HG03095 (cell line): Measurements from ENCODE around the gene SLC34A3.
"Not testable (repeated sequence)": the region's sequence is repeated elsewhere in the genome, so short reads cannot be mapped to it uniquely, and the experiment has no call there.

Source experiments
- ATAC-seq: cut with Tn5 transposase; IDR thresholded peaks from one replicate; pipeline ENCODE4 v1.9.1; 2021; ENCODE audit warnings: moderate library complexity; ENCODE audit not compliant: unreplicated experiment

The SLC34A3 gene

GRCh38 chr9:137241490-137242268 is 11.0 kb downstream of the SLC34A3 start:
- no peak for ATAC-seq

- ATAC-seq = no peak
These were observed 11.8 kb downstream of the SLC34A3 start for GRCh38 chr9:137242269-137243203.

GRCh38 chr9:137243266-137243625 is 12.5 kb downstream of the SLC34A3 start:
- not testable (repeated sequence) for ATAC-seq

- no peak for ATAC-seq
These were observed 13.2 kb downstream of the SLC34A3 start for GRCh38 chr9:137243626-137244485.

GRCh38 chr9:137244486-137245449 is 14.1 kb downstream of the SLC34A3 start:
- no peak for ATAC-seq

GRCh38 chr9:137245450-137246421 is 15.0 kb downstream of the SLC34A3 start:
- ATAC-seq = no peak

GRCh38 chr9:137247135-137247915 is 16.6 kb downstream of the SLC34A3 start:
- no peak for ATAC-seq

- no peak for ATAC-seq
These were observed 17.1 kb downstream of the SLC34A3 start for GRCh38 chr9:137247916-137248175.

- no peak for ATAC-seq
These were observed 19.9 kb downstream of the SLC34A3 start for GRCh38 chr9:137250329-137251193.

GRCh38 chr9:137251194-137251461 is 20.4 kb downstream of the SLC34A3 start, which contains the start of gene STPG3:
TSS of gene STPG3 (plus strand) at chr9:137251286. CDS start at chr9:137251287, 1 bp downstream.
- no peak for ATAC-seq

- ATAC-seq = no peak
These were observed 21.0 kb downstream of the SLC34A3 start for GRCh38 chr9:137251490-137252268.

GRCh38 chr9:137252555-137253506 is 22.1 kb downstream of the SLC34A3 start:
- no peak for ATAC-seq

GRCh38 chr9:137253717-137254623 is 23.3 kb downstream of the SLC34A3 start:
- ATAC-seq = no peak

- peak; percentile 61 for ATAC-seq
These were observed 24.1 kb downstream of the SLC34A3 start, which contains the start of gene NELFB for GRCh38 chr9:137254624-137255447. TSS of gene NELFB (plus strand) at chr9:137255327.
